ENCODE results near the gene EIF2AK3.

Gene EIF2AK3

GRCh38 chr2:88632569-88632968, 5.3 kb upstream of the EIF2AK3 start:
- Histone ChIP-seq H3K27ac (ENCODE audit: extremely low read depth, low read depth, low read length) (no peak overlapping the region), H3K9me3 (ENCODE audit: control insufficient read depth, insufficient read depth, low read depth, low read length) (no peaks in the 10 kb centered on the region), H3K36me3 (ENCODE audit: control insufficient read depth in 2 of 2, insufficient read depth in 1 of 2, low read length in 2 of 2) (no peaks in the 10 kb centered on the region), H3K4me1 (ENCODE audit: control insufficient read depth, insufficient read depth, low read length) (peaks cover 2% of the 10 kb centered on the region; the same call in 1 of the 2 replicates), H3K4me3 (ENCODE audit: low read depth, low read length) (no peak overlapping the region)
- CTCF ChIA-PET, result interaction anchor here (0.8 to 2.3 kb wide), 3 partner anchors 9 to 42 kb away, joined by 3 to 8 read pairs (median 3); no protein-coding TSS in a partner anchor
- POLR2A ChIA-PET, result interaction anchor here (0.7 kb wide), 2 partner anchors 16 to 35 kb away, joined by 3 read pairs; no protein-coding TSS in a partner anchor
- TF ChIP-seq ZNF580 (tag by site-specific recombination; IDR thresholded peaks at IDR 0.05) (no peak), ZNF23 (tag by site-specific recombination; IDR thresholded peaks at IDR 0.05; ENCODE audit: borderline replicate concordance) (no peak), ZBTB6 (tag by site-specific recombination; IDR thresholded peaks at IDR 0.05) (no peak), GLIS1 (tag by site-specific recombination; IDR thresholded peaks at IDR 0.05) (no peak), ZNF184 (tag by site-specific recombination; IDR thresholded peaks at IDR 0.05) (no peak)

- CTCF ChIA-PET, result interaction anchor here (0.6 to 1.5 kb wide), 4 partner anchors 38 to 269 kb away, joined by 3 to 8 read pairs (median 5); no protein-coding TSS in a partner anchor
- no peak for TF ChIP-seq PBX3 (CRISPR knock-in tag; IDR thresholded peaks at IDR 0.05)
- no peak for TF ChIP-seq ZNF169 (tag by site-specific recombination; IDR thresholded peaks at IDR 0.05)
- TF ChIP-seq ZNF37A (tag by site-specific recombination; IDR thresholded peaks at IDR 0.05), result no peak
- no peak for TF ChIP-seq TSHZ1 (tag by site-specific recombination; IDR thresholded peaks at IDR 0.05; ENCODE audit: borderline replicate concordance)
- TF ChIP-seq ZNF560 (tag by site-specific recombination; IDR thresholded peaks at IDR 0.05; ENCODE audit: borderline replicate concordance), result no peak
- no peak for TF ChIP-seq ZSCAN18 (tag by site-specific recombination; IDR thresholded peaks at IDR 0.05)
- TF ChIP-seq MYNN (tag by site-specific recombination; IDR thresholded peaks at IDR 0.05; ENCODE audit: borderline replicate concordance), result no peak
- no peak for TF ChIP-seq HOXC10 (CRISPR knock-in tag; IDR thresholded peaks at IDR 0.05)
- no peak for TF ChIP-seq HOXA7 (CRISPR knock-in tag; IDR thresholded peaks at IDR 0.05; ENCODE audit: borderline replicate concordance)
- TF ChIP-seq ZNF341 (tag by site-specific recombination; IDR thresholded peaks at IDR 0.05; ENCODE audit: low read depth), result no peak
- TF ChIP-seq ZNF600 (tag by site-specific recombination; IDR thresholded peaks at IDR 0.05), result no peak
- no peak for TF ChIP-seq REPIN1 (tag by site-specific recombination; IDR thresholded peaks at IDR 0.05; ENCODE audit: low read depth)
- no peak for TF ChIP-seq SP2 (tag by site-specific recombination; IDR thresholded peaks at IDR 0.05)
- TF ChIP-seq ZNF10 (tag by site-specific recombination; IDR thresholded peaks at IDR 0.05), result no peak
- TF ChIP-seq ZBTB1 (tag by site-specific recombination; IDR thresholded peaks at IDR 0.05), result no peak
- no peak for TF ChIP-seq ZNF335 (tag by site-specific recombination; conservative IDR thresholded peaks at IDR 0.05)
- no peak for TF ChIP-seq SCRT1 (tag by site-specific recombination; IDR thresholded peaks at IDR 0.05; ENCODE audit: borderline replicate concordance)
- no peak for TF ChIP-seq ZNF148 (tag by site-specific recombination; IDR thresholded peaks at IDR 0.05; ENCODE audit: borderline replicate concordance)
- no peak for TF ChIP-seq ZNF292 (tag by site-specific recombination; IDR thresholded peaks at IDR 0.05; ENCODE audit: borderline replicate concordance, low read depth)
- H3K27ac ChIP-seq (ENCODE audit: extremely low read depth, low read depth, low read length), result peak overlapping the region; percentile 83; the same call in 1 of the 2 replicates
These were observed 1.3 kb upstream of the EIF2AK3 start for GRCh38 chr2:88628571-88628939.

More at GRCh38 chr2:88628571-88628939, 1.3 kb upstream of the EIF2AK3 start:
- H3K36me3 ChIP-seq (ENCODE audit: control insufficient read depth in 2 of 2, insufficient read depth in 1 of 2, low read length in 2 of 2), result no peaks in the 10 kb centered on the region
- H3K4me1 ChIP-seq (ENCODE audit: control insufficient read depth, insufficient read depth, low read length), result peaks cover 12% of the 10 kb centered on the region
- POLR2A ChIA-PET, result interaction anchor here (0.7 to 1.9 kb wide), 5 partner anchors 21 to 49 kb away, joined by 3 to 19 read pairs (median 4); no protein-coding TSS in a partner anchor
- no peaks in the 10 kb centered on the region for H3K9me3 ChIP-seq (ENCODE audit: control insufficient read depth, insufficient read depth, low read depth, low read length)
- H3K4me3 ChIP-seq (ENCODE audit: low read depth, low read length), result peak overlapping the region; percentile 82
